K562 (cell line): ENCODE results near the gene POP5. TPM values are rescaled to one million over a fixed set of nuclear protein-coding genes. Genes with fewer than 3 reads are reported as not detected.

ENCODE experiments used
- ASH1L ChIP-seq: fragments of 450-650 bp; IDR thresholded peaks from 2 replicates; pipeline ENCODE4 v1.6.1; 2018; ENCODE audit warnings: borderline replicate concordance, mild to moderate bottlenecking, low read depth; ENCODE audit not compliant: partially characterized antibody
- ATF1 ChIP-seq, 2 experiments: fragments of 450-650 bp in 1 of 2; IDR thresholded peaks; 2 replicates each; pipeline ENCODE4 v1.6.1; 2016; ENCODE audit warnings: missing compliant biosample characterization in 1 of 2, missing genetic modification characterization in 1 of 2
- ATF4 ChIP-seq: fragments of 450-650 bp; formaldehyde crosslinking; IDR thresholded peaks from 2 replicates; pipeline ENCODE4 v1.4.0; 2022; ENCODE audit warnings: mild to moderate bottlenecking, moderate library complexity
- CTBP1 ChIP-seq: fragments of 450-650 bp; IDR thresholded peaks from 2 replicates; pipeline ENCODE4 v1.6.1; 2016; ENCODE audit warnings: borderline replicate concordance
- EGR1 ChIP-seq: fragments of 450-650 bp; conservative IDR thresholded peaks from 2 replicates; pipeline ENCODE4 v1.6.1; 2017; ENCODE audit warnings: mild to moderate bottlenecking
- ELF1 ChIP-seq: fragments of 200-800 bp; sonication (Bioruptor generic); IDR thresholded peaks from 2 replicates; pipeline ENCODE4 v1.6.1; 2016; ENCODE audit warnings: missing genetic modification characterization, missing compliant biosample characterization
- FOXK1 ChIP-seq: sonication (generic); formaldehyde crosslinking; IDR thresholded peaks from 2 replicates; pipeline ENCODE4 v1.8.0; 2022; ENCODE audit warnings: missing genetic modification reagents, mild to moderate bottlenecking, borderline replicate concordance
- HDAC1 ChIP-seq, 2 experiments: fragments of 450-650 bp; IDR thresholded peaks; 2 replicates each; pipeline ENCODE4 v1.6.1; 2016 to 2017; ENCODE audit warnings: inconsistent platforms in 1 of 2, mild to moderate bottlenecking in 1 of 2, moderate library complexity in 1 of 2
- KAT7 ChIP-seq: sonication (generic); formaldehyde crosslinking; IDR thresholded peaks from 2 replicates; pipeline ENCODE4 v1.8.0; 2022; ENCODE audit warnings: missing genetic modification reagents, mild to moderate bottlenecking, borderline replicate concordance
- KDM1A ChIP-seq, 2 experiments: fragments of 450-650 bp; IDR thresholded peaks; 2 replicates each; pipeline ENCODE4 v1.6.1; 2016; ENCODE audit warnings: mild to moderate bottlenecking in 2 of 2
- KLF16 ChIP-seq: IDR thresholded peaks from 2 replicates; pipeline ENCODE4 v1.6.1; 2016; ENCODE audit warnings: antibody characterized with exemption
- LCOR ChIP-seq: sonication (generic); formaldehyde crosslinking; IDR thresholded peaks from 2 replicates; pipeline ENCODE4 v1.8.0; 2022; ENCODE audit warnings: mild to moderate bottlenecking, missing genetic modification reagents
- MTA3 ChIP-seq: fragments of 450-650 bp; formaldehyde crosslinking; IDR thresholded peaks from 2 replicates; pipeline ENCODE4 v1.6.1; 2017; ENCODE audit warnings: mild to moderate bottlenecking, borderline replicate concordance
- MTF1 ChIP-seq: fragments of 250-450 bp; sonication (Bioruptor Pico); IDR thresholded peaks from 2 replicates; pipeline ENCODE4 v1.9.0; 2021; ENCODE audit warnings: moderate library complexity, mild to moderate bottlenecking, inconsistent platforms, borderline replicate concordance
- MXI1 ChIP-seq: IDR thresholded peaks from 2 replicates; pipeline ENCODE4 v1.6.1; 2011; ENCODE audit warnings: low read depth, mild to moderate bottlenecking, improper control_type of control experiment, low read length
- NELFE ChIP-seq: IDR thresholded peaks from 2 replicates; pipeline ENCODE4 v1.6.1; 2011; ENCODE audit warnings: mild to moderate bottlenecking; ENCODE audit not compliant: insufficient read depth, insufficient read length
- NR2C1 ChIP-seq, 2 experiments: fragments of 450-650 bp; IDR thresholded peaks; 2 replicates each; pipeline ENCODE4 v1.6.1; 2017; ENCODE audit warnings: mild to moderate bottlenecking in 2 of 2, antibody characterized with exemption in 1 of 2, inconsistent platforms in 1 of 2, missing compliant biosample characterization in 1 of 2, missing genetic modification characterization in 1 of 2
- RBFOX2 ChIP-seq: fragments of 200-400 bp; formaldehyde crosslinking; IDR thresholded peaks from 2 replicates; pipeline ENCODE4 v1.6.1; 2017; ENCODE audit warnings: low read depth, mild to moderate bottlenecking, low read length, moderate library complexity
- TBL1XR1 ChIP-seq, 2 experiments: IDR thresholded peaks; 2 replicates each; pipeline ENCODE4 v1.6.1; 2012; ENCODE audit warnings: improper control_type of control experiment in 2 of 2, low read length in 2 of 2, mild to moderate bottlenecking in 1 of 2
- ZFX ChIP-seq: sonication (generic); formaldehyde crosslinking; IDR thresholded peaks from 2 replicates; pipeline ENCODE4 v1.8.0; 2022; ENCODE audit warnings: mild to moderate bottlenecking, missing genetic modification reagents, moderate library complexity
- ZNF3 ChIP-seq: fragments of 250-450 bp; sonication (Bioruptor Pico); IDR thresholded peaks from 2 replicates; pipeline ENCODE4 v1.5.0; 2021; ENCODE audit warnings: mild to moderate bottlenecking, moderate library complexity
- ZNF507 ChIP-seq: conservative IDR thresholded peaks from 2 replicates; pipeline ENCODE4 v1.6.1; 2017; ENCODE audit warnings: missing genetic modification characterization, missing compliant biosample characterization
- polyA plus RNA-seq, 8 experiments: library from polyadenylated mRNA; depleted of rRNA in 4 of 8; stranded (reverse) in 5 of 8; unstranded in 3 of 8; fragments of >200 nt; fragmentation: Nextera tagmentation in 2 of 8; fragmentation: Illumina TruSeq in 1 of 8; extraction: Ambion mirVana in 2 of 8; extraction: Trizol in 1 of 8; gene quantifications; 2 replicates each; pipeline versions ENCODE4 v1.2.1 to v1.2.3, GENCODE V29; 2011 to 2014; ENCODE audit warnings: inconsistent platforms in 1 of 8, missing spikeins in 1 of 8
- total RNA-seq, 7 experiments: library from RNA; depleted of rRNA in 6 of 7; stranded (reverse); fragments of >200 nt in 6 of 7; fragmentation: Illumina TruSeq in 2 of 7; extraction: Trizol in 2 of 7; gene quantifications; 2 replicates each; pipeline versions ENCODE4 v1.2.1 to v1.2.3, GENCODE V29; 2011 to 2021; ENCODE audit warnings: low replicate concordance in 1 of 7
- TF ChIP-seq, protein P1 (sequence below): fragments of 450-650 bp; formaldehyde crosslinking; IDR thresholded peaks from 2 replicates; pipeline ENCODE4 v1.4.0; 2020; ENCODE audit warnings: mild to moderate bottlenecking, moderate library complexity
- TF ChIP-seq, protein P2 (sequence below): fragments of 250-450 bp; sonication (Bioruptor Pico); IDR thresholded peaks from 2 replicates; pipeline ENCODE4 v1.9.0; 2021; ENCODE audit warnings: mild to moderate bottlenecking, inconsistent platforms

The POP5 gene
- total and polyA plus RNA-seq, 9 of the 15 experiments (the other 6 are each of a cell fraction or from before 2014, with no cell fraction given), result 57.5 to 253 (median 73.8) TPM

GRCh38 chr12:120580787-120581723, at the start of gene POP5 (continued):
- peak; percentile 78 for TF ChIP-seq ELF1
- TF ChIP-seq MXI1, result no peak
- TF ChIP-seq KAT7, result peak; percentile 90; the same call in 1 of the 2 replicates
- no peak for TF ChIP-seq NELFE
- no peak for TF ChIP-seq ATF1 (CRISPR knock-in tag; IDR thresholded peaks at IDR 0.05)
- TF ChIP-seq ATF1 (tag; IDR thresholded peaks at IDR 0.05), result peak; percentile 17
- TF ChIP-seq HDAC1 (IDR thresholded peaks at IDR 0.05), result peak in 1 of 2 experiments; percentile 89; a peak in 2 of 4 replicates
- TF ChIP-seq ASH1L, result peak; percentile 28
- TF ChIP-seq, protein P1, sequence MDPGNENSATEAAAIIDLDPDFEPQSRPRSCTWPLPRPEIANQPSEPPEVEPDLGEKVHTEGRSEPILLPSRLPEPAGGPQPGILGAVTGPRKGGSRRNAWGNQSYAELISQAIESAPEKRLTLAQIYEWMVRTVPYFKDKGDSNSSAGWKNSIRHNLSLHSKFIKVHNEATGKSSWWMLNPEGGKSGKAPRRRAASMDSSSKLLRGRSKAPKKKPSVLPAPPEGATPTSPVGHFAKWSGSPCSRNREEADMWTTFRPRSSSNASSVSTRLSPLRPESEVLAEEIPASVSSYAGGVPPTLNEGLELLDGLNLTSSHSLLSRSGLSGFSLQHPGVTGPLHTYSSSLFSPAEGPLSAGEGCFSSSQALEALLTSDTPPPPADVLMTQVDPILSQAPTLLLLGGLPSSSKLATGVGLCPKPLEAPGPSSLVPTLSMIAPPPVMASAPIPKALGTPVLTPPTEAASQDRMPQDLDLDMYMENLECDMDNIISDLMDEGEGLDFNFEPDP (CRISPR knock-in tag), result no peak
- TF ChIP-seq KDM1A (IDR thresholded peaks at IDR 0.05), result no peak
- no peak for TF ChIP-seq FOXK1
- TF ChIP-seq CTBP1, result peak; percentile 38; the same call in 1 of the 2 replicates
- TF ChIP-seq MTF1 (CRISPR knock-in tag), result no peak
- no peak for TF ChIP-seq ZNF507 (tag)
- TF ChIP-seq LCOR (CRISPR knock-in tag), result peak; percentile 81; the same call in 1 of the 2 replicates
- peak; percentile 92 for TF ChIP-seq NR2C1 (IDR thresholded peaks at IDR 0.05)
- peak; percentile 94 for TF ChIP-seq NR2C1 (tag; IDR thresholded peaks at IDR 0.05)
- no peak for TF ChIP-seq ZNF3
- no peak for TF ChIP-seq KLF16
- 0 out of 2 replicates have a peak, but pooled peaks have one; percentile 7 for TF ChIP-seq EGR1
- no peak for TF ChIP-seq TBL1XR1 (IDR thresholded peaks at IDR 0.05; ENCODE audit: low read length in 2 of 2)
- TF ChIP-seq, protein P2, sequence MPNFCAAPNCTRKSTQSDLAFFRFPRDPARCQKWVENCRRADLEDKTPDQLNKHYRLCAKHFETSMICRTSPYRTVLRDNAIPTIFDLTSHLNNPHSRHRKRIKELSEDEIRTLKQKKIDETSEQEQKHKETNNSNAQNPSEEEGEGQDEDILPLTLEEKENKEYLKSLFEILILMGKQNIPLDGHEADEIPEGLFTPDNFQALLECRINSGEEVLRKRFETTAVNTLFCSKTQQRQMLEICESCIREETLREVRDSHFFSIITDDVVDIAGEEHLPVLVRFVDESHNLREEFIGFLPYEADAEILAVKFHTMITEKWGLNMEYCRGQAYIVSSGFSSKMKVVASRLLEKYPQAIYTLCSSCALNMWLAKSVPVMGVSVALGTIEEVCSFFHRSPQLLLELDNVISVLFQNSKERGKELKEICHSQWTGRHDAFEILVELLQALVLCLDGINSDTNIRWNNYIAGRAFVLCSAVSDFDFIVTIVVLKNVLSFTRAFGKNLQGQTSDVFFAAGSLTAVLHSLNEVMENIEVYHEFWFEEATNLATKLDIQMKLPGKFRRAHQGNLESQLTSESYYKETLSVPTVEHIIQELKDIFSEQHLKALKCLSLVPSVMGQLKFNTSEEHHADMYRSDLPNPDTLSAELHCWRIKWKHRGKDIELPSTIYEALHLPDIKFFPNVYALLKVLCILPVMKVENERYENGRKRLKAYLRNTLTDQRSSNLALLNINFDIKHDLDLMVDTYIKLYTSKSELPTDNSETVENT (CRISPR knock-in tag), result no peak
- TF ChIP-seq RBFOX2, result peak; percentile 87
- TF ChIP-seq ZFX (CRISPR knock-in tag), result no peak
- TF ChIP-seq ATF4 (CRISPR knock-in tag), result no peak
- peak; percentile 16; the same call in 1 of the 2 replicates for TF ChIP-seq MTA3
